Nephron progenitor cell (in vitro differentiated cells): ENCODE results near the gene PPIP5K2.

ENCODE experiments used
- DNase-seq: peaks from one replicate; pipeline ENCODE4 v3.0.0; 2021
- H3K27ac Mint-ChIP-seq: 2 replicates; pipeline ENCODE4 v1.8.0; 2021; ENCODE audit warnings: mild to moderate bottlenecking, moderate library complexity, mixed read lengths
- H3K27me3 Mint-ChIP-seq: 2 replicates; pipeline ENCODE4 v1.8.0; 2021; ENCODE audit warnings: mild to moderate bottlenecking, low read depth, mixed read lengths; ENCODE audit not compliant: poor library complexity
- H3K36me3 Mint-ChIP-seq: 2 replicates; pipeline ENCODE4 v1.8.0; 2021; ENCODE audit warnings: low read depth, mixed read lengths
- H3K4me1 Mint-ChIP-seq: 2 replicates; pipeline ENCODE4 v1.8.0; 2021; ENCODE audit warnings: mixed read lengths
- H3K4me3 Mint-ChIP-seq: 2 replicates; pipeline ENCODE4 v1.8.0; 2021; ENCODE audit warnings: mild to moderate bottlenecking, moderate library complexity, mixed read lengths
- H3K9me3 Mint-ChIP-seq: 2 replicates; pipeline ENCODE4 v1.8.0; 2021; ENCODE audit warnings: mild to moderate bottlenecking, moderate library complexity, mixed read lengths
- TF ChIP-seq, protein P1 (sequence below): fragments of 200-600 bp; sonication (generic); IDR thresholded peaks from 2 replicates; pipeline ENCODE4 v1.5.0; 2021; ENCODE audit warnings: antibody characterized with exemption

The PPIP5K2 gene

GRCh38 chr5:103209065-103209464 lies 89.0 kb downstream of the PPIP5K2 start:
- no peak for DNase-seq
- peaks cover 62% of the 10 kb centered on the region for H3K4me1 Mint-ChIP-seq
- H3K9me3 Mint-ChIP-seq = peaks cover 4% of the 10 kb centered on the region
- H3K4me3 Mint-ChIP-seq = no peak overlapping the region
- H3K27me3 Mint-ChIP-seq = no peaks in the 10 kb centered on the region
- TF ChIP-seq, protein P1, sequence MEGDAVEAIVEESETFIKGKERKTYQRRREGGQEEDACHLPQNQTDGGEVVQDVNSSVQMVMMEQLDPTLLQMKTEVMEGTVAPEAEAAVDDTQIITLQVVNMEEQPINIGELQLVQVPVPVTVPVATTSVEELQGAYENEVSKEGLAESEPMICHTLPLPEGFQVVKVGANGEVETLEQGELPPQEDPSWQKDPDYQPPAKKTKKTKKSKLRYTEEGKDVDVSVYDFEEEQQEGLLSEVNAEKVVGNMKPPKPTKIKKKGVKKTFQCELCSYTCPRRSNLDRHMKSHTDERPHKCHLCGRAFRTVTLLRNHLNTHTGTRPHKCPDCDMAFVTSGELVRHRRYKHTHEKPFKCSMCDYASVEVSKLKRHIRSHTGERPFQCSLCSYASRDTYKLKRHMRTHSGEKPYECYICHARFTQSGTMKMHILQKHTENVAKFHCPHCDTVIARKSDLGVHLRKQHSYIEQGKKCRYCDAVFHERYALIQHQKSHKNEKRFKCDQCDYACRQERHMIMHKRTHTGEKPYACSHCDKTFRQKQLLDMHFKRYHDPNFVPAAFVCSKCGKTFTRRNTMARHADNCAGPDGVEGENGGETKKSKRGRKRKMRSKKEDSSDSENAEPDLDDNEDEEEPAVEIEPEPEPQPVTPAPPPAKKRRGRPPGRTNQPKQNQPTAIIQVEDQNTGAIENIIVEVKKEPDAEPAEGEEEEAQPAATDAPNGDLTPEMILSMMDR = no peak
- peaks cover 40% of the 10 kb centered on the region for H3K36me3 Mint-ChIP-seq
- no peak overlapping the region for H3K27ac Mint-ChIP-seq

DNA sequence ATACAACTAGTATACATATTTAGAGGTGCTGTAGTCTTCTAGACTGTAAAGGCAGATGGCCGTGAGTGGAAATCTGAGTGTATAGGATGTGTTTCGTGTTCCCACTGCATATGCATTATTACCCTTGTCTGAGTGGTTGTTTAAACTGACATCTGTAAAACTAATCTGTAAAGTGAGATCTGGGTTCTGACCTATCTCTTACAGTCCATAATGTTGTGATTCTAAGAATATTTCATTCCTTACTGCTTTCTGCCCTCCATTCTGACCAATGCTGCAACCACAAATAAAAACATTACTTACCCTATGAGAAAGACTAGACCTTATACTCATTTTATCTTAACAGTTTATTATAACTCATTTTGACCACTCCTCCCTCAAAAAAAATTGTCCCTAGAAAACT lies 90.9 kb downstream of the PPIP5K2 start:
- H3K4me3 Mint-ChIP-seq = no peak overlapping the region
- TF ChIP-seq, protein P1 = no peak
- no peaks in the 10 kb centered on the region for H3K27me3 Mint-ChIP-seq
- peaks cover 22% of the 10 kb centered on the region for H3K36me3 Mint-ChIP-seq
- H3K27ac Mint-ChIP-seq = no peak overlapping the region
- no peak for DNase-seq
- peaks cover 67% of the 10 kb centered on the region for H3K4me1 Mint-ChIP-seq
- no peaks in the 10 kb centered on the region for H3K9me3 Mint-ChIP-seq

DNA sequence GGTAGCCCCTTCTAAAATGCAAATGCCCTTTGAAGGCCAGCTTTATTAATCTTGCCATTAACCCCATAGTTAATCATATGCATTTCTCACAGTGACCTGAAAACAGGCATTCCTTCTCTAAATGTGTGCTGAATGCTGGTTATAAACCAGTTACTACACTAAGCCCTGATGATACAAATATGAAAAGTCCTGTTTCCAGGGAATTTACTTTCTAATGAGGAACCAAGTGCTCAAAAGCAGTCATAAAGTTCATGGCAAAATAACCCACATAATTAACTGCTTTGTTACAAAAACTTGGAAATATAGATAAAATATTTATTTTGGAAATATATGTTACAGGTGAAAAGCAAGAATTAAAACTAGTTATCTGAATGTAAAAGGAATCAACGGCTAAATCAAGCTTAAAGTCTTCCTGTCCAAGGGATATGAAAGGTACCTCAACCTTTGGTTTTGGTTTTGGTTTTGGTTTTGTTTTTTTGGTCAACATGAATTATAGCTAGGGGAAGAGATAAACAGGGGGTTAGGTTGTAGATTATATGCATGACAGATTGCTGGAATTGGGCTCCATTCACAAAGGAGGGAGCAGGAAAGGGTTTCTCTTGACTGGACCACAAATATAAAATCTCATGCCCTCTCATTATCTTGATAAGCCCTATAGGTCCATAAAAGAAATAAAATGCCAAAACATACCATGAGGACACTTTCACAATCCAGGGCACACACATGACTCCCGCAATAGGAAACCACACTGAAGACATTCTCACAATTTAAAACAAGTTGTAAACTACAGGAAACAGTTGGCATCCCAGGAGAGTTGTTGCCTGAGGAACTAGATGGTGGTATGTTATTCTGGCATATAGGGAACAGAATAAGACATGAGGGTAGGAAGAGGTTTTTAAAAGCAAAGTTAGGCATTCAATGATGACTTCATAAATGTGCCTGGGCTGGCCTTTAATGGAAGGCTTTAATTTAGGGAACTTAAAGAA lies 91.8 kb downstream of the PPIP5K2 start:
- peaks cover 13% of the 10 kb centered on the region for H3K36me3 Mint-ChIP-seq
- TF ChIP-seq, protein P1 = no peak
- H3K27me3 Mint-ChIP-seq = no peaks in the 10 kb centered on the region
- peak overlapping the region; percentile 0 for H3K4me3 Mint-ChIP-seq
- peak overlapping the region; percentile 80 for H3K27ac Mint-ChIP-seq
- DNase-seq = no peak
- H3K9me3 Mint-ChIP-seq = no peaks in the 10 kb centered on the region
- H3K4me1 Mint-ChIP-seq = peaks cover 67% of the 10 kb centered on the region

DNA sequence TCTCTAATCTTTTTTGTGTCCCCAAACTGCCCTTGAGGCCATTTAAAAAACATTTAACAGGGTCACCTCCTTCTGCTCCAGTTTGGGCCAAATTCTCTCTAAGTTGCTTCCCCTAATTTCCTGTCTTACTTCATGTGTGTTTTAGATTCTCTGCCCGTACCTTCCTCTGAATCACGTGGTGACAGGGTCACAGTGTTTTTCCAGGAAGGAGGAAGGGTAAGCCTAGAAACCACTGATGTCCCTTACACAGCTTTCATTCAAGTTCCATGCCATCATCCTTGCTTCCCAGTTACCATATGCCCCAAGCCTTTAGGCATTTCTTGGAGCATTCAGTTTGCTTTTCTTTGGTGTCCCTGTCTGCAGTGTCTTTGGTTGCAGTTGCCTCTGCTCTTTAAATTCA lies 96.0 kb downstream of the PPIP5K2 start:
- Mint-ChIP-seq H3K27ac (peak overlapping the region; percentile 87), H3K36me3 (peaks cover 6% of the 10 kb centered on the region), H3K27me3 (no peaks in the 10 kb centered on the region), H3K4me3 (no peak overlapping the region), H3K4me1 (peaks cover 50% of the 10 kb centered on the region), H3K9me3 (peaks cover 19% of the 10 kb centered on the region)
- TF ChIP-seq, protein P1 = no peak
- no peak for DNase-seq

- Mint-ChIP-seq H3K4me1 (peaks cover 44% of the 10 kb centered on the region), H3K9me3 (peaks cover 19% of the 10 kb centered on the region), H3K36me3 (peaks cover 6% of the 10 kb centered on the region), H3K27ac (no peak overlapping the region), H3K27me3 (no peaks in the 10 kb centered on the region), H3K4me3 (no peak overlapping the region)
- DNase-seq = no peak
- TF ChIP-seq, protein P1 = no peak
Measured at GRCh38 chr5:103216697-103217096, 96.6 kb downstream of the PPIP5K2 start.
